ENCODE measurements around the gene GPR183. TPM values are rescaled to one million over a fixed set of nuclear protein-coding genes. Genes with fewer than 3 reads are reported as not detected.

Gene GPR183
- total RNA-seq, 1 experiment from 2014 or later = 0.30 TPM

GRCh38 chr13:99271249-99271648 lies 36.0 kb downstream of the GPR183 start:
- DNase-seq (ENCODE audit: low read depth, low spot score) = no peak
- no peak overlapping the region for H2AFZ ChIP-seq (ENCODE audit: low read depth, low read length, poor library complexity, severe bottlenecking)
- RAD21 ChIA-PET (ENCODE audit: low non-redundant PET in 1 of 2, low total read pairs in 2 of 2, uncharacterized antibody in 2 of 2, unreplicated experiment in 2 of 2) = no interaction called here
- H3K4me3 ChIP-seq (replicated peaks in 1 of 2; ENCODE audit: low read depth in 1 of 2, low read length in 2 of 2) = no peak overlapping the region
- no peak for ATAC-seq
- TF ChIP-seq SP1 (IDR thresholded peaks at IDR 0.05; ENCODE audit: low read depth) = no peak
- no peak for TF ChIP-seq POLR2A (IDR thresholded peaks at IDR 0.05; ENCODE audit: borderline replicate concordance, extremely low read depth, insufficient read depth, insufficient read length)
- TF ChIP-seq ZBTB33 (IDR thresholded peaks at IDR 0.05; ENCODE audit: extremely low read depth, insufficient replicate concordance, low read length) = no peak
- TF ChIP-seq SIN3A (IDR thresholded peaks at IDR 0.05; ENCODE audit: low read depth) = no peak
- TF ChIP-seq CEBPB (IDR thresholded peaks at IDR 0.05; ENCODE audit: low read depth) = no peak
- TF ChIP-seq FOSL1 (IDR thresholded peaks at IDR 0.05; ENCODE audit: low read depth) = no peak
- no peak for TF ChIP-seq TCF7L2 (IDR thresholded peaks at IDR 0.05; ENCODE audit: borderline replicate concordance, extremely low read depth, insufficient read depth, insufficient read length)
- TF ChIP-seq EZH2 (IDR thresholded peaks at IDR 0.05) = no peak
- no peak for TF ChIP-seq RAD21 (IDR thresholded peaks at IDR 0.05; ENCODE audit: low read depth)
- no peak for TF ChIP-seq ZNF274 (IDR thresholded peaks at IDR 0.05; ENCODE audit: low read depth, low read length)
- TF ChIP-seq JUND (IDR thresholded peaks at IDR 0.05) = no peak
- no peak for TF ChIP-seq EGR1 (IDR thresholded peaks at IDR 0.05; ENCODE audit: low read depth)
- TF ChIP-seq YY1 (IDR thresholded peaks at IDR 0.05; ENCODE audit: extremely low read depth, insufficient replicate concordance, low read depth, low read length) = no peak
- no peak for TF ChIP-seq ELF1 (IDR thresholded peaks at IDR 0.05; ENCODE audit: borderline replicate concordance, low read depth)
- no peak for TF ChIP-seq POLR2AphosphoS5 (IDR thresholded peaks at IDR 0.05; ENCODE audit: low read depth, low read length)
- no peak for TF ChIP-seq CBX3 (IDR thresholded peaks at IDR 0.05; ENCODE audit: low read depth)
- no peak for TF ChIP-seq MAX (IDR thresholded peaks at IDR 0.05)
- TF ChIP-seq EZH2phosphoT487 (IDR thresholded peaks at IDR 0.05; ENCODE audit: borderline replicate concordance) = no peak
- no peak for TF ChIP-seq SRF (IDR thresholded peaks at IDR 0.05; ENCODE audit: low read depth)
- no peaks in the 10 kb centered on the region for H3K27me3 ChIP-seq (ENCODE audit: insufficient read depth, low read length)
- intact Hi-C loops (cut with micrococcal nuclease) = no loop called here
- no peak overlapping the region for H3K27ac ChIP-seq (ENCODE audit: low read depth, low read length)
- 0 out of 4 replicates have a peak, but pooled peaks cover 0 to 4% of the 10 kb centered on the region in 2 experiments for H3K36me3 ChIP-seq (ENCODE audit: control insufficient read depth in 1 of 2, insufficient read depth in 2 of 2, low read length in 2 of 2)
- peaks cover 0 to 4% of the 10 kb centered on the region in 2 experiments; a peak in 1 of 4 replicates for H3K4me1 ChIP-seq (ENCODE audit: control insufficient read depth in 1 of 2, insufficient read depth in 2 of 2, low read length in 2 of 2)
- H3K9me3 ChIP-seq (ENCODE audit: control insufficient read depth in 1 of 2, insufficient read depth in 1 of 2, low read depth in 1 of 2, low read length in 2 of 2) = no peaks in the 10 kb centered on the region
- H4K20me1 ChIP-seq (ENCODE audit: insufficient read depth) = no peaks in the 10 kb centered on the region
- no peak overlapping the region for H3K4me2 ChIP-seq (ENCODE audit: low read length)
- POLR2A ChIA-PET = no interaction called here
- no peak overlapping the region for H3K9ac ChIP-seq (ENCODE audit: low read length)
- CTCF ChIA-PET = interaction anchor here (1.2 to 6.7 kb wide), 4 partner anchors 17 to 176 kb away, joined by 3 to 90 read pairs (median 18); no protein-coding TSS in a partner anchor
- H3K9me2 ChIP-seq (ENCODE audit: insufficient read depth) = no peaks in the 10 kb centered on the region
- no TSS peak for BruUV-seq (replicated peaks)
- peaks cover 38% of the 10 kb centered on the region for H3K79me2 ChIP-seq (ENCODE audit: insufficient read depth, low read length)

All from HCT116 (cell line).